Thyroid gland (tissue), 4 donors: Measurements from ENCODE around the gene PHF14.

Source experiments
- POLR2A ChIP-seq, 2 donors: fragments of 450-650 bp; IDR thresholded peaks; one replicate each; pipeline ENCODE4 v1.6.1; 2017; ENCODE audit warnings: antibody characterized with exemption in 2 of 2, mild to moderate bottlenecking in 2 of 2, moderate library complexity in 1 of 2
- TF ChIP-seq, protein P1 (sequence below), 6 experiments: fragments of 200-600 bp in 3 of 6; fragments of 450-650 bp in 3 of 6; sonication (generic) in 3 of 6; IDR thresholded peaks; one replicate each; pipeline ENCODE4 v1.5.1; 2016 to 2019; ENCODE audit warnings: antibody characterized with exemption in 6 of 6, mild to moderate bottlenecking in 2 of 6, inconsistent platforms in 1 of 6, moderate library complexity in 1 of 6

DNA sequence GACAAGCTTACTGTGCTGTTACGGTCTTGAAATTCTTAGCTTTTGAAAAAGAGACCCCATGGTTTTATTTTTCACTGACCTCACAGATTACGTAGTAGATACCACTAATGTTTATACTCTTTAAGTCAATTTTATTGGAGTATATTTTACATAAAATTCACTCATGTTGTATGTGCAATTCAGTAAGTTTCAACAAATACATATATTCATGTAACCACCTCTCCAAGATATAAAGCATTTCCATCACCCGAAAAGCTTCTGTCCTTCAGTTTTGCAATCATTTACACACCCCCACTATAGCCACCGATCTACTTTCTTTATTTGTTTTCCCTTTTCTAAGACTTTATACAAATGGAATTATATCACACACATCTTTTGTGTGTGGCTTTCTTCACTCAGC lies 199.2 kb downstream of the PHF14 start:
- TF ChIP-seq, protein P1, sequence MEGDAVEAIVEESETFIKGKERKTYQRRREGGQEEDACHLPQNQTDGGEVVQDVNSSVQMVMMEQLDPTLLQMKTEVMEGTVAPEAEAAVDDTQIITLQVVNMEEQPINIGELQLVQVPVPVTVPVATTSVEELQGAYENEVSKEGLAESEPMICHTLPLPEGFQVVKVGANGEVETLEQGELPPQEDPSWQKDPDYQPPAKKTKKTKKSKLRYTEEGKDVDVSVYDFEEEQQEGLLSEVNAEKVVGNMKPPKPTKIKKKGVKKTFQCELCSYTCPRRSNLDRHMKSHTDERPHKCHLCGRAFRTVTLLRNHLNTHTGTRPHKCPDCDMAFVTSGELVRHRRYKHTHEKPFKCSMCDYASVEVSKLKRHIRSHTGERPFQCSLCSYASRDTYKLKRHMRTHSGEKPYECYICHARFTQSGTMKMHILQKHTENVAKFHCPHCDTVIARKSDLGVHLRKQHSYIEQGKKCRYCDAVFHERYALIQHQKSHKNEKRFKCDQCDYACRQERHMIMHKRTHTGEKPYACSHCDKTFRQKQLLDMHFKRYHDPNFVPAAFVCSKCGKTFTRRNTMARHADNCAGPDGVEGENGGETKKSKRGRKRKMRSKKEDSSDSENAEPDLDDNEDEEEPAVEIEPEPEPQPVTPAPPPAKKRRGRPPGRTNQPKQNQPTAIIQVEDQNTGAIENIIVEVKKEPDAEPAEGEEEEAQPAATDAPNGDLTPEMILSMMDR (IDR thresholded peaks at IDR 0.05): no peak
- no peak for TF ChIP-seq POLR2A (IDR thresholded peaks at IDR 0.05)
